Umbilical cord (tissue), 2 donors: ENCODE measurements around the gene MYRIP. TPM values are rescaled to one million over a fixed set of nuclear protein-coding genes. Genes with fewer than 3 reads are reported as not detected.

ENCODE experiments used
- DNase-seq: peaks from one replicate; pipeline ENCODE4 v3.0.0-alpha.2; 2015; ENCODE audit warnings: low spot score
- total RNA-seq: library from RNA; depleted of rRNA; stranded (reverse); fragments of >200 nt; gene quantifications from one replicate; pipeline ENCODE4 v1.2.3, GENCODE V29; 2014; ENCODE audit warnings: low replicate concordance; ENCODE audit not compliant: insufficient read depth

The MYRIP gene
- total RNA-seq, 1 donor from 2014 or later = 1.2 TPM

DNA sequence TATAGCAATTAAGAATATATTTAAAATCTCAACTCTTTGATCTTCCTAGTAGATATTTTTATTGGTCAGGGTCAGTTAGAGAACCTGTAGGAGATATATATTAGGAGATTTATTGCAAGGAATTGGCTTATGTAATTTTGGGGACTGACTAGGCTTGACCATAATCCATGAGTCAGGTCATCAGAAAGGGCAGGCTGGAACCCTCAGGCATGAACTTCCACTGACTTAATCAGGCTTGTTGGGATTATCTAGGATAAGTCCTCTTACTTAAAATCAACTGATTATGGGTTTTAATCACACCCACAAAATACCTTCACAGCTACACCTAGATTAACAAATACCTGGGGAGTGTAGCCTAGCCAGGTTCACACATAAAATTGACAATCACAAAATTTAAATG is 156.1 kb downstream of the MYRIP start:
- DNase-seq = no peak

DNA sequence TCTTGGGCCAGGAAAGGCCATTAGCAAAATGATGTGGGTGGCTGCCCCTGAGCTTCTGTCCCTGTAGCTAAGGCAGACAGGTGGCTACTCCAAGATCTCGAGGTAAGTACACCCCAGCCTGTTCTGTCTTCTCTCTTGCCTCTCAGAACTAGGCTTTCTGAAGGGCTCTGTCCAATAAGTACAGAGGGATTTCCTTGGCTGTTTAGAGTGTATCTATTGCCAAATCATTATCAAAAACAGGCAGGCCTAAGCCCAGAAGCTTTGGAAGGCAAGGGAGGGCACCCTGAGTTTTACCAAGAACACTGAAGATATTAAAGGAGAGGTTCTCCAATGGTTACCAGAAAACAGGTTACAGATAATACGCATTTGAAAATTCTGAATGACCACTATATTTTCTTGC is 156.6 kb downstream of the MYRIP start:
- no peak for DNase-seq

DNA sequence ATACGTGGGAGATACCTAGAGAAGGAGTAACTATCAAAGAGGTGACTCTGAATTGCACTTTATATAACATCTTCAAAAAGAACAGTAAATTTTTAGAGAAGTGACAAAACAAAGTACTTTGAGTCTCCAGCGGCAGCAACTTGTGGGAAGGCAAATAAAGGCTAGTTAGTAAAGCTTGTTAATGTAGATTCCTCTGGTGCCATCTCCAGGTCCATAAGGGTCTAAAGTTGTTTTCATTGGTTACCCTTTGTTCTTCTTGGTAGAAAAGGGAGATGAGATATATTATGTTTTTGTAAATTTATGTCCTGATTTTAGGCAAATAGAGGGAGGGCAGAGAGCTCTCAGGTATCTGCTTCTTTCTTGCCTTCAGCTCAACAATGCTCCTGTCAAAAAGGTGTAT is 161.6 kb downstream of the MYRIP start:
- no peak for DNase-seq

DNA sequence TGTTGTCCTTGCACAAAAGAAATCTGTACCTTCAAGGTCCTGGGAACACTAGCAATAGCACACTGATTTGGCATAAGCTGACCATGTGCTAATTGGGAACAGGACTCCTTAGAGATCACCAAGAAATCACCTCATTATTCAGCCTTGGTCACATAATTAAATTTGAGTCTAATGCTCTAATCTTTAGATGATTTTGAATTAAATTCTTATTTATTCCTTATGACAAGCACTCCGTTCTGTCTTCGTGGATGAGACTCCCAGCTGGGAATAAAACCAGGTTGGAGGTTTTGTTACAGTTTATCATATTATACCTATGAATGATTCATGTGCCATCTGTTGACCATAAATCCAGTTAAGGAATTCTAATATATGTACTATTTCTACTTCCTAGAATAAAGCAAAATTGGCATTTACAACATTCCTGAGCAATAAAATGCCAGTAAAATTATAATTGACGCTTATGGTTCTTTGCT is 162.2 kb downstream of the MYRIP start:
- DNase-seq = no peak

DNA sequence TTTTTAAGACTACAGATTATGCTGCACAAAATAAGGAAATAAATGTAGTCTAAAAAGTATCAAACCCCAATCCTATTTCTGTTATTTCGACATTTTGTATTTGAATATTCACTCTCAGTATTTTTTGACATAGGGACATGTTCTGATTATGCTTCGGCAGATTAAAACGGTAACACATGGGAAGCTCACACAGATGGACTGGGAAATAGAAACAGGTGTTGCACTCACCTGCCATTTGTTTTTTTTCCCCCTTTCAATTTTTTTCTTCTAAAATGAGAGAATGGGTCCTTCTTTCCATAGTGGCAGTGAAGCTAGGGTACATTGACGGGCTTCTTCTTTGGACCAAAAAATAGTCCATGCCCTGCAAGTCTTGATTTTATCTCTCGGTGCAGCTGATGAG is 163.1 kb downstream of the MYRIP start:
- no peak for DNase-seq

DNA sequence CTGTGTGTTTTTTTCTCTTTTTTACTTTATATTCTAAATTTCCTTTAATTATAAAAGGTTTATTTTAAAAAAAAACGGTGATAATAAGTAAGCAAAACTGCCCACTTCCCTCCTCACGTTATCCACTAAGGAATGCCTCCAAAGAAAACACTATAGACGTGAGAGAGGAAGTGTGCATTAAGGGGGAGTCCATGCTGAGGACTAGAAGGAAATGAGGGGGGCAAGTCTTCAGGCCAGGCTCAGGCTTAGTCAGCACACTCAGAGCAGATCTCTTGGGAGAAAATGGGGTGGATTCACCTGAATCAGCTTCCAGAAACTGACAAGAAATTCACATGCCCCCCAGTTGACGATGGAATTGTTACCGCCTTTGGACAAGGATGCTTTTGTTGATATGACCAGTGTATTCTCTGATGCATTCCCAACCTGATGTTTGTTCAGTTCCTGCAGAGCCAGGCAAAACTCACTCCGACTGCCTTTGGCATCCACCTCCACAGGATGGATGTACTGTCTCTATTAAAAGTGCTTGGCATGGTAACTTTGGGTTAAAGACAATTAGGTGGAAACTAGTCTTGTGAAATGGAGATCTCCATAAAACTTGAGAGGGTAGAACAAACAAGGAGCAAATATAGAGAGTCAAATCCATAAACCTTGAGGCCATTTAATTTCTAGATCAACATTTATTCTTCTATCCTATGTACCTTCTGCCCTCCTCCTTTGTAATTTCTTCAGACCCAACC is 167.8 kb downstream of the MYRIP start:
- DNase-seq = no peak

DNA sequence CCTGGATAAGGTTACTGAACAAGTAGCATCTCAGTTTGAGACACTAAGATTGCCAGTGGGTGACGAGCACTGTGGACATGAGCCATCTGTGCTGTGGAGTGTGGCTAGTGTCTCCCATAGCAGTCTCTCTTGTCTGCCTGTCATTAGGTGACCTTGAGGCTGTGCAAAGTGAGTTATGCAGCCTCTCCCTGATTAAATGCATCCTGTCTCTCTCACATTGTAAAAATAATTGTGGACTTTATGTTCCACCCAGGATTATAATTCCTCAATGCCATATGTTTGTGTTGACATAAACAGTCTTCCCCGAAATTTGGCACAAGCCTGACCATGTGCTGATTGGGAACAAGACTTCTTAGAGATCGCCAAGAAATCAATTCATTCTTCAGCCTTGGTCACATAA is 168.9 kb downstream of the MYRIP start:
- no peak for DNase-seq

DNA sequence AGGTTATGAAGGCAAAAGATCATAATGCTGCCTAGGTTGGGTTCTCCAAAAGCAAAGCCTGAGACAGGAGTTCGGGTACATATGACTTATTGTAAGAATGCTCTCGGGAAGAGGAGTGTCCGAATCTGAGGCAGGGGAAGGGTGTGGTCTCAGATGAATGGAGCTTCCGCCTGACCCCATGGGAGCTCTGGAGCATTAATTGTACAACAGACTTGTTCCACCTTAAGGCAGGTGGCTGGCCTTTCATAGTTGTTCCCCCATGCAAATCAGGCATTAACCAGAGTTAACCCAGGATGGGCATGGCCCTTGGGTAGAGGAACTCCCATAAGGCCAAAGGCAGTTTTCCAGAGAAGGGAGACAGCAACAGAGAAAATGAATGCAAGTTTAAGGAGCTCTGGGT is 170.6 kb downstream of the MYRIP start:
- DNase-seq = no peak

DNA sequence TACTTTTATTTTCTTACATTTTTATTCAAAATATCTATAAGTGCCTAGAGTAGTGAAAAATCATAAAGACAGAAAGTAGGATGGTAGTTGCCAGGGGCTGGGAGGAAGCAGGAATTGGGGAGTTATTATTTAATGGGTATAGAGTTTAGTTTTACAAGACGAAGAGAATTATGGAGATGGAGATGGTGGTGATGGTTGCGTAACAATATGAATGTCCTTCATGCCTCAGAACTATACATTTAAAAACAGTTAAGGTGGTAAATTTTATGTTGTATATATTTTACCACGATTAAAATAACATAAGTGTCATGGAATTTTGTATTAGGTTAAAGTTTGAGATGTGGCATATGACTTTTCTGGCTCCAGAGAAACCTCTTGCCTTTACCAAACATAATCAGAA is 171.4 kb downstream of the MYRIP start:
- no peak for DNase-seq

DNA sequence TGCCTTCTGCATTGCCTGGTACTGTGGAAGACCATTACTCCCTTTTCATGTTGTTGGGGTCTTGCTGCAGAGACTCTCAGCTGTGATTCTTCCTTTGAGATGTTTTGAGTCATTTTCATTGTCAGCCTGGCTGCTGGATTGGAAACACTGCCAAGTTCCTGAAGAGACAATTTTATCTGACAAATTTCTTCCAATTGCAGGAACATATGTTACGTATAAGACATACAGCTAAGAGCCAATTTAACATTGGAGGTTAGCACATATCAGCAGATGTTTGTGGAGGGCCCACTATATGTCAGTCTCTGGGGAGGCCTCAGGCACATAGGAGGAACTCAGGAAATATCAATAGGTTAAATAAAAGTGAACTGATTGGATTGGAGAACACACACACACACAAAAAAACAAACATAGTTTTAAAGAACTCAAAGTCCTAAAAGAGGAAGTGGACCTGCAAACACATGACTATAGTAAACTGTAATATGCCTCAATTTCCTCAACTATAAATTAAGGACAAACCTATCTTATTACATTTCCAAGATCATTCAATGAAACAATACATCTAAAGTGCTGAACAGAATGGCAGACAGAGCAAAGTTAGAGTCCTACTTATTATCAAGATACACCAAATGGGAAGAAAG is 172.3 kb downstream of the MYRIP start:
- DNase-seq = no peak

DNA sequence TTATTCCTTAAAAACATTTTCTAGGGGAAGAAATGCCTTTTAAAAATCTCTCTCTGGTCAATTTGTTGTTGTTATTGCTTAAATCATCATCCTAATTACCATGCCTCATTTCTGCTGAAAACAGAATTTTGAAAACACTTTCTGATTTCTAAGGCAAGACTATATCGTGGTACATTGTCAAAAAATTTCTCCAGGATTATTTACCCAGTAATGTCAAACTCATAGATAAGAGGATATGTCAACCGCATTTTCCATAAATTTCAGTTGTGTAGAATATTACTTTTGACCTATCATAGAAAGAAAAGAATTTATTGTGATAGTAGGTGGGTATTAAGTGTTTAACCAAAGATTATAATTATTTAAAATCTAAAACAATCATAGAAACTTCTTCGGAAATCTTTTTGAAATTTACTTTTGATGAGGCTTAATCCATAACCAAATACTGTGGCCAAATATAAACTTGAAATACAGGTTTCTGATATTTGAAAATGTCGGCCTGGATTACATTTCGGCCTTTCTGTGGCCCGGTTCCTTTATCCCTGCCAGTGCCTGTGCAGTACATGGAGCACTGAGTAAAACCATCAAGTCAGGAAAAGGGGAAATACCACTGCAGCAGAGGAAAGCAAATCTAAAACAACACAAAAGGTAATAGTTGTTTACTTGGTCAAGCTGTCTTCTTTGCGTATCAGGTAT is 173.4 kb downstream of the MYRIP start:
- DNase-seq = no peak

DNA sequence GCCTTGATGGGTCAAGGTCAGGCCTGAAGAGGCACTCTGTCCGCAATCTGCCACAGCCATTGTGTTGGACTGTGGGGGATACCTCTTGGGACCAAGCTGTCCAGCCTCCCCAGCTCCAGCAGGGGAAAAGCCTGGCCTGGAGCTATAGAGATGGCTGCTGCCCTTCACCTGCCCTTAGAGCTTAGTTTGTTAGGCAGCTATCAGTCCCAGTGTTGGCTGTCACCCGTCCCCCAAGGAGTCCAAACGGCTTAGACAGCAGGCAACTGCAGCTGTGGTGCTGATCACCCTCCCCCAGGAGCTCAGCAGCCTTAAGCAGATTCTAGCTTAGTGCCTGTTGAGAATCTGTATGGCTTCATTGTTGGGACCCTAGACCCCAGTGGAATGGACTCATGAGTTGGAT is 180.3 kb downstream of the MYRIP start:
- no peak for DNase-seq

DNA sequence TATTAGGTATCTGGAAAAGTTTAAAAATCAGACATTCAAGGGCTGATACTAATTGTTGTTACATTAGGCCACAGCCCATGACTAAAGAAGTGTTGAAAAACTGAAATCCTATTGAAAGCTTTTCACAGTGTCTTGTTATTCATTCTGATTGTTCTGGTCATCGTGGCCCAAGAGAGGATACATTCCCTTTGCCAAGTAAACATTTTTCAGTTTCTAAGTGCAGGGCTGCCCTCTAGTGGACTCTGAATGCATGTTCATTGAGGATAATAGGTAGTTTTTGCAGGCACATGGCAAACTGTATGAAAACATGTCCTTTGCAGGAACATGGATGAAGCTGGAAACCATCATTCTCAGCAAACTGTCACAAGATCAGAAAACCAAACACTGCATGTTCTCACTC is 181.1 kb downstream of the MYRIP start:
- no peak for DNase-seq

DNA sequence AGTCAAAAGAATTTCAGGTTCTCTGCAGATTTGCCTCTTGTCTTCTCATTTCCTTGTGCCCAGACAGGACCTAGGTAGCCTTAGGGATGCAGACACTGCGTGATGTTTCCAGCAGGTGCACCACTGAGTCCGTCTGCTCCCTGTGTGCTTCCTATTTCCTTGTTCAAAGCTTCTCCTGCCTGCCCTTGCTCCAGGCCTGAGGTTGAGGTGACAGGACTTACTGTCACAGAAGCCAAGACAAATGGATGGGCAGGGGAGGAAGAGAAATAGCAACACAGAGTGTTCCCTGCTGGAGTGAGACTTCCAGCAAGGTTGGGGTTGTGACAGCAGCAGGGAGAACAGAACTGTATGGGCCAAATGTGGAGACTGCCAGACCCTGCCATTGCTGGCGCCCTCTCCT is 199.4 kb downstream of the MYRIP start:
- no peak for DNase-seq

DNA sequence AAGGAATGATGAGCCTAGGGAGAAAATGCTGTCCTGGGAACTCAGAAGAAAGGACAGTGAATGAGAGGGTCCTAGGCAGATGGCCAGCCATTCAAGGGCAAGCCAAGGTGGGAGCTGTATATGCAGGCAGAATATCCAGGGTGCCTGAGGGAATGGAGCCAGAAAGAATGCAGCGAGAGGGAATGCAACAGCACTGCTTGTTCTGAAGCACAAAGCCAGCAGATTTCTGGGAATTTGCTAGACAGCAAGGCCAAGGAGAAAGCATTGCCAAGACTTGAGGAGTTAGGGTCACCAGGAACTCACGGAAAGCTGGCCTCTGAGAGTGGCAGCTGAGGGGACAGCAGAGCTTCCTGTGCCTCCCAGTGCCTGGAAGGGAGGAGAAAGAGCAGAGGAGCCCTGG is 200.6 kb downstream of the MYRIP start:
- no peak for DNase-seq

DNA sequence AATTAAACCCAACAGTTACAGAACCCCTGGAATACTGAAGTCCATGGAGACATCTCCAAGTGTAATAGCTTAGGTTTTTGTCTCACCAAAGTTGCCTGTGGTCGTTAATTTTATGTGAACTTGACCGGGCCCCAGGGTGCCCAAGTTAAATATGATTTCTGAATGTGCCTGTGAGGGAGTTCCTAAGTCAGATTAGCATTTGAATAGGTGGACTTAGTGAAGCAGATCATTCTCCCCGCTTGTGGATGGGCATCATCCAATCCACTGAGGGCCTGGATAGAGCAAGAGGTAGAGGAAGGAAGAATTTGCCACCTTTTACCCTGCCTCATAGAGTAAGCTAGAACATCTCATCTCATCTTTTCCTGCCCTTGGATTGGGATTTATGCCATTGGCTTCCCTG is 203.0 kb downstream of the MYRIP start:
- no peak for DNase-seq

DNA sequence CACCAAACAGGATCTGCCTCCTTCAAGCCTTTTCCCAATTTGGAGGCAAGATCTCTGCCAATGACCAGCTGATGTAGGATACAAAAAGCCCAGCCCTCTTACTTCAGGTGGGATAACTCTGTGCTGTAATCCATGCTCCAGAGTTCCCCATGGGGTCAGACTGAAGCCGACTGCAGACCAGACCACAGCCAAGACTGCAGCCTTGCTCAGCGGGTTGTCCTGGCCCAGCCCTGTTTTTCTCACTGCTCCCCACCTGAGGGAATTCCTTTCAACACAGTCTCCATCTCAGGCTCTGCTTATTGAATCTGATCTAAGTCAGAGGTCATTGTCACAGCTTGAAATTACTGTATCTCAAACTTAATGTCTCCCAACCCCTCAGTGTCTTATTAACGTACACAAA is 207.0 kb downstream of the MYRIP start:
- DNase-seq = no peak

DNA sequence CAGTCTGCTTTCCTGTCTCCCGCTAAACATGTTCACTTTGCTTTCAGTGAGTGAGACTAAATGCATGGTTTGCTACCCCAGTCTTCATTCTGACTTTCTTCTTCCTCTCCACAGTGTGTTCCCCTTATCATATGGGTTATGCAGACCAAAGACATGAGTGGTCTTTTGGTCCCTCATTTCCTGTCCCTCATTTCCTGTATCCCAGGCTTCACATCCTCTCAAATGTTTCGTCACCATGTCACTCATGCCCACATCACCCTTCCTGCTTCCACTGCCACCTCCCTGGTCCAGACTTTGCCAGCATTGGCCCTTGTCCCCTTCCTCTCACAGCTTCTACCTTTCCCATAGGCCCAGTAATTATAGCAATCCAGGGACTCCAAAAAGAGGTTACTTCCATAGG is 209.0 kb downstream of the MYRIP start:
- DNase-seq = no peak

DNA sequence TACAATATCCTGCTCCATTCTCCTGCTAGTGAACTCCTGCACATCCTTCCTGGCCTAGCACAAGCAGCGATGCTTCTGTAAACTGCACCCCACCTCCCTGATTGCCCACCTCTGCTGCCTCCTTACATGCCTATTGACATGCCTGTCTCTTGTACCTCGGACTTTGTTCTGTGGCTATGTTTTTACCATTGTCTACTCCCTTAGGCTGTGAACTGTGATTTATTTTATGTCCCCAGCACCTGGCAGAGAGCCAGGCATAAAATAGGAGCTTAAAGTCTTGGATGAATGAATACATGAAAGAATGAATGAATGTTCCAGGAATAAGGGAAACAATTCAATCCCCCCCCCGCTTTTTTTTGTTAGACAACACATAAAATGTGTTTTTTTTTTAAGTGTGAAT is 210.0 kb downstream of the MYRIP start:
- DNase-seq = no peak

DNA sequence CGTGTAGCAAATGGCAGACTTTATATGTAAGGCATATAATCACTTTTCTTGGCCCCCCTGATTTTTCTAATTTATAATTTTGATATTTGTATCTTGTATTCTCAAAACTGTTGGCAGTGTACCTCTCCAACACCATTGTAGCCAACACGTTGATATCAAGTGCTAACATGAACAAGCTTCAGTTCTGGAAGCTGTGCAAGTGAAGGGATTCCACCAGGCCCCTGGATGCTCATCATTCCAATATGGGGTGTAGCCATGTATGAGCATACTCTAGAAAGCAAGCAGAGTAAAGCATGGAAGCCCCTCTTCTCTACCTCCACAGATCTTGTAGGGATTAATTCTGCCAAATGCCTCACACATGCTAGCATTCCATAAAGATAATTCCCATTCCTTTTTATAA is 211.3 kb downstream of the MYRIP start:
- no peak for DNase-seq

DNA sequence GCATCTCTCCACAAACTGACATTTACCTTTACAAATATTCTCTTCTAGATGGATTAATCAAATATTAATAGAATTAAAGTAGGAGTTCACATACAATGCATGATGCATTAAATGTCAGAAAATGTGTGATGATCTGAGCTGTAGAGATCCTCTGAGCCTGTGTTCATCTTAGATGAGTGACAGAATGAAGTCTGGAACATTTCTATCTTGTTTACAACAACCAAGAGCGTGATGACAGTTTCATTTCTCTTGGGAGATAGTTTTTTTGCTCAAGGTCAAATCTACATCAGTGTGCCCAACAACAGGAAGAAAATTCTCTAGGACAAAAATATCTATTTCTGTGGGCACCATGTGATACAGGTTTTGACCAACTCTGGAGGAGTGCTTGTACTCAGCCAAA is 211.9 kb downstream of the MYRIP start:
- no peak for DNase-seq

DNA sequence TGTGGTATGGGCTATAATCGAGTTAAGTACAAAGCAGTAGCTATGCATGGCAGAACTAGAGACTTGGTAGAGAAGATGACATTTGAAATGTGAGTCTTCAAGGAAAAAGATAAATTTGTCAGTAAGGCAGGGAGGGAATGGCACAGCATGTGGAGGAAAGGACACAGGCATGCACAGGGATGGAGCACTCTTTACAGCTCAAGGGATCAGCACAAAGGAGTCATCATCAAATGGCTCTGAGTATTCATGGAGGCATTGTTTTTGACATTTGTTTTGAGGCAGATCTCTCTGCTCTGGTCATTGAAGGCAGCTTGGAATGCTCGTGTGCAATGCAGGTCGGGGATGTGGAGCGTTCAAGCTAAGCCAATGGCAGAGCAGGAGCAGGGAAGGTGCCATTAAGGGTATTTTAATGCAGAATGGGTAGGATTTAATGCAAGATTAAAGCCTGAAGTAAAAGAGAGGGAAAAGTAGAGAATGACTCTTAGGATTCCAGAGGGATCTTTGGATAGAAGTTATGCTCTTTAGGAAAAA is 213.0 kb downstream of the MYRIP start:
- no peak for DNase-seq

DNA sequence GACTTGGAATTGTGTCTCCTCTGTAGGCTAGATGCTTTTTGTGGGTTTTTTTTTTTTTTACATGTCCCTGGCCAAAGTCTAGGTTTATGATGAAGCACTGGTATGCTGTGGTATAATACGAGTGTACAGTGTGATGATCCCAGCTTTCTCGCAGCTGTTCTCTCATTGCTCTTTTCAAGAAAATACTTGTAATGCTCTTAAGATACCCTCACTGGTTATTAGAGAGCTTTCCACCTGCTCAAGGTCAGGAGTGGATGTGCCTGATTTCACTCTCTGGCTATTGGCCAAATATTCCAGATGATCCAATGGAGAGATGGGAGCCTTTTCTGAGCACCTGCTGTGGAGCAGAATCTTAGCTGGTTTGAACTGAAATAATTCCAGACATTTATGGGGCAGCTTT is 215.1 kb downstream of the MYRIP start:
- no peak for DNase-seq
